ENCODE data around the gene CLSTN2.

The CLSTN2 gene

DNA sequence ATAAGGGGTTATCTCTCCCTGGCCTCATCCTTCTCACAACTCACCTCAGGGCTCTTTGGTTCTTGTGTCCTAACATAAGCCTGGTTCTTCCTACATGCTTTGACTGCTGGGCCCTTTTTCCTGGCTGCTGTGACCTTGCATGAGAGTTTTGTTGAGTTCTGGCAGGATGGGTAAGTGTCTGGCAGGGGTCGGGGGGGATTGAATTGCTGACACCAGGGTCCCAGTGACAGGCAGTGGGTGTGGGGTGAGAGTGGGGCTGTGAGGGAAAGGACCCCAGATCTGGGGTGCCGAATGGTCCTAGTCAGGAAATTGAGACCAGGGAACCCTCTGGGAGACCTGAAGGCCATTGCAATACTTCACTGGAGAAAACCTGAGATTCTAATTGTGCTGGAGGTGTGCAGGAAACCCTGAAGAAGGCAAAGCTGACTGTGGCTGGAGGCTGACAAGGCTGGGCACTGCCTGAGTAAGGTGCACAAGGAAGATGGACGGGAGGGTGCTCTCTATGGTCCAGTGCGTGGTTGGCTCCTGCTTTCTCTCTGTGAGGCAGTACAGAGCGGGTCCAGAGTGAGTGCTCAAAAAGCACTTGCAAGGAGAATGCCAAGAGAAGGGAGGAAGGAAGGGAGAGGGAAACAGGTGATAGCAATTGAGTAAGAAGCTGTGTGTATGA, 76.8 kb downstream of the CLSTN2 start:
- POLR2A ChIA-PET, result no interaction called here
- CTCF ChIA-PET, result no interaction called here
- no peak for TF ChIP-seq BHLHE40 (IDR thresholded peaks at IDR 0.05; ENCODE audit: borderline replicate concordance)
- no peak for TF ChIP-seq L3MBTL2 (conservative IDR thresholded peaks at IDR 0.05)
- no peak for TF ChIP-seq ARNT (IDR thresholded peaks at IDR 0.05)
- no peak for TF ChIP-seq HDGF (IDR thresholded peaks at IDR 0.05; ENCODE audit: borderline replicate concordance)
- no peak for TF ChIP-seq FOXM1 (IDR thresholded peaks at IDR 0.05; ENCODE audit: borderline replicate concordance)
- TF ChIP-seq ELF4 (IDR thresholded peaks at IDR 0.05), result no peak
- TF ChIP-seq NFRKB (IDR thresholded peaks at IDR 0.05), result no peak
- TF ChIP-seq LEF1 (IDR thresholded peaks at IDR 0.05; ENCODE audit: borderline replicate concordance), result no peak
- TF ChIP-seq, protein P1, sequence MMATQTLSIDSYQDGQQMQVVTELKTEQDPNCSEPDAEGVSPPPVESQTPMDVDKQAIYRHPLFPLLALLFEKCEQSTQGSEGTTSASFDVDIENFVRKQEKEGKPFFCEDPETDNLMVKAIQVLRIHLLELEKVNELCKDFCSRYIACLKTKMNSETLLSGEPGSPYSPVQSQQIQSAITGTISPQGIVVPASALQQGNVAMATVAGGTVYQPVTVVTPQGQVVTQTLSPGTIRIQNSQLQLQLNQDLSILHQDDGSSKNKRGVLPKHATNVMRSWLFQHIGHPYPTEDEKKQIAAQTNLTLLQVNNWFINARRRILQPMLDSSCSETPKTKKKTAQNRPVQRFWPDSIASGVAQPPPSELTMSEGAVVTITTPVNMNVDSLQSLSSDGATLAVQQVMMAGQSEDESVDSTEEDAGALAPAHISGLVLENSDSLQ (IDR thresholded peaks at IDR 0.05), result no peak
- TF ChIP-seq TARDBP (IDR thresholded peaks at IDR 0.05), result no peak
- TF ChIP-seq SP1 (IDR thresholded peaks at IDR 0.05), result no peak
- no peak for DNase-seq (ENCODE audit: extremely low spot score)

DNA sequence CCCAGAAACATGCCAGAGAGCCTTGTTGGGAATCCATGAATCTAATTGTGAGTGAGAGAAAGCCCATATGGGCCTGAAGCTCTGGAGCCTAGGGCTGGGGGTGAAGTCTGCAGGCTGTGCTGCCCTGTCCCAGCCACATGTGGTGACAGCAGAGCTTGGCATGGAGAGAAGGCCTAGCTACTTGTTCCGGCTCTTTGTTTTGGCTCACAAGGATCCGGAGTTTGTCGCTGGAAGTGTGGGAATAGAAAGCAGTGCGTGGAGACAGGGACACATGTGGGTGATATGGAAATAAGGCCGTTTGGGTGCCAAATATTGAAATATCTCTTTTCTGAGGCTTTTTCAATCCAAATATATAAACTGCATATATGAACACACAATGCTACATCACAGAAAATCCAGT, 78.2 kb downstream of the CLSTN2 start:
- CTCF ChIA-PET, result no interaction called here
- no peak for TF ChIP-seq LEF1 (IDR thresholded peaks at IDR 0.05; ENCODE audit: borderline replicate concordance)
- no peak for TF ChIP-seq ELF4 (IDR thresholded peaks at IDR 0.05)
- no peak for TF ChIP-seq L3MBTL2 (conservative IDR thresholded peaks at IDR 0.05)
- no peak for TF ChIP-seq NFRKB (IDR thresholded peaks at IDR 0.05)
- TF ChIP-seq ZNF384 (IDR thresholded peaks at IDR 0.05), result no peak
- TF ChIP-seq FOXA1 (IDR thresholded peaks at IDR 0.05), result no peak
- no peak for TF ChIP-seq FOXM1 (IDR thresholded peaks at IDR 0.05; ENCODE audit: borderline replicate concordance)
- TF ChIP-seq SUZ12 (IDR thresholded peaks at IDR 0.05), result no peak
- no peak for TF ChIP-seq HDGF (IDR thresholded peaks at IDR 0.05; ENCODE audit: borderline replicate concordance)
- no peak for TF ChIP-seq FOXK2 (IDR thresholded peaks at IDR 0.05)
- no peak for TF ChIP-seq CTBP1 (IDR thresholded peaks at IDR 0.05; ENCODE audit: borderline replicate concordance)
- no peak for TF ChIP-seq ARNT (IDR thresholded peaks at IDR 0.05)

DNA sequence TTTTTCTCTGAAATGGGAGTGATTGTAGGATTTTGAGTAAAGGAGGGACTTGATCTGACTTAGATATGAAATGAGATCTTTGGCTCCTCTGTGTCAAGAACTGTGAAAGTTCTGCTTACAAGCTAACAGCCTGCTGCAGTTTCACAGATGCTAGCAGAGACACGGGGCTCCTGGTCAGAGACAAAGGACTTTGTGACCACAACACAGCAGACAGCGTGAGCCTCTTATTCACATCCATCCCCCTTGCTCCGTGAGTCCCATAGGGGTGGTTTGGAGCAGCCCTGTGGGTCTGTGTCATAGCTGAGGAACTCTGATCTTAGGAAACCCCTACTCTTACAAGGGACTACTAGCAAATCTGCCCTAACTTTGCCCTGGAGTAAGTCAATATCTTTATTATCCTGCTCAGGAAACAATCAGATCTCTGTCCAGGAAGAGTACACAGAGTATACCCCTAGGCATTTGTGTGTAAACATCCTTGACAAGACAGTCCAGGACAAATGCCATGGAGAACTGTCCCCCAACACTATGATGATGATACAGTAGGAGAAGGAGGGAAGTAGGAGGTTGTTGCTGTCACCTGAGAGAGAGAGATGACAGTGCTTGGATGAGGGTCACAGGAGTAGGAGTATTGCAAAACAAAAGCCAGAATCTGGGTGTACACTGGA, 80.0 kb downstream of the CLSTN2 start:
- ChIA-PET POLR2A (no interaction called here), CTCF (no interaction called here)
- TF ChIP-seq L3MBTL2 (conservative IDR thresholded peaks at IDR 0.05), result no peak
- no peak for TF ChIP-seq BHLHE40 (IDR thresholded peaks at IDR 0.05; ENCODE audit: borderline replicate concordance)
- no peak for DNase-seq (ENCODE audit: extremely low spot score)

More for the DNA sequence above, 78.2 kb downstream of the CLSTN2 start:
- no peak for DNase-seq (ENCODE audit: extremely low spot score)
- POLR2A ChIA-PET, result no interaction called here

DNA sequence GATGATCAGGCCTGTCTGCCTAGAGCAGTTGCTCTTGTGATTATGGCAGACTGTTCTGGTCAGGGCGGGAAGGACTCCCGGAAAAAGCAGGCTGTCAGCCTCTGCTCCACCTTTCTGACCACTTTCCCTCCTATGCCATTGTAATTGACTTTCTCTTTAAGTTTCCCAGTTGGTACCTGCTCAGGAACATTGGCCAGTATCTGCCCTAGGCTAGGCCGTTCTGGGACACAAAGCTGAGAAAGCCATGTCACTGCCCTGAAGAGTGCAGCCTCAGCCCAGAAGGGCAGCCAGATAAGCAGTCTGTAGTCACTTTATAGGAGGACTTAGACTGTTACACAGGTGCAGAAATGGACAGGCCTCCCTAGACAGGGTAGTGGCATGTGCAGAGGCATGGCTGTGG, 80.8 kb downstream of the CLSTN2 start:
- TF ChIP-seq TARDBP (IDR thresholded peaks at IDR 0.05) (no peak), LEF1 (IDR thresholded peaks at IDR 0.05; ENCODE audit: borderline replicate concordance) (no peak), FOXA1 (IDR thresholded peaks at IDR 0.05) (no peak), NFRKB (IDR thresholded peaks at IDR 0.05) (no peak), ARNT (IDR thresholded peaks at IDR 0.05) (no peak), FOXM1 (IDR thresholded peaks at IDR 0.05; ENCODE audit: borderline replicate concordance) (no peak), ELF4 (IDR thresholded peaks at IDR 0.05) (no peak), CTBP1 (IDR thresholded peaks at IDR 0.05; ENCODE audit: borderline replicate concordance) (no peak), HDGF (IDR thresholded peaks at IDR 0.05; ENCODE audit: borderline replicate concordance) (no peak), FOXK2 (IDR thresholded peaks at IDR 0.05) (no peak), SP1 (IDR thresholded peaks at IDR 0.05) (no peak), SUZ12 (IDR thresholded peaks at IDR 0.05) (no peak), BHLHE40 (IDR thresholded peaks at IDR 0.05; ENCODE audit: borderline replicate concordance) (no peak), L3MBTL2 (conservative IDR thresholded peaks at IDR 0.05) (no peak)
- TF ChIP-seq, protein P1 (IDR thresholded peaks at IDR 0.05), result no peak
- POLR2A ChIA-PET, result no interaction called here
- no peak for DNase-seq (ENCODE audit: extremely low spot score)
- CTCF ChIA-PET, result no interaction called here

DNA sequence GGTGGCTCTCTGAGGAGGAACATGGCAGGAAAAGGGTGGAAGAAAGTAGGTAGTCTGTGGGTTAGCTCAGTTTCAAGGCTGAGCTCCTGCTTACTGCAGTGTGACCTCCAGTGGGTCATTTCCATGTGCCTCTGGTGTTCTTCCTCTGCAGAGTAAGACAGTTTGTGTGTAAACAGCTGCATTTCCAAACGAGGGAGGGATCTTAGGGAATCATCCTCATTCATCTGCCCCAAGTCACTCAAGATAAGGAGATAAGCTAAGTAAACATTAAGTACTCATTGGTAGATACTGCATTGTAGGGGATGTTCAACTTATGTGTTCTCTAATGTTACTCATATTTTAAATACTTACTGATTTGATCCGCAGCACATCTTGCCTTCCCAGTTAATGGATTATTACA, 83.6 kb downstream of the CLSTN2 start:
- ChIA-PET CTCF (interaction anchor here (0.6 kb wide), 1 partner anchor 448 kb away, joined by 3 read pairs; no protein-coding TSS in a partner anchor), POLR2A (no interaction called here)
- TF ChIP-seq HDGF (IDR thresholded peaks at IDR 0.05; ENCODE audit: borderline replicate concordance), result no peak
- no peak for TF ChIP-seq LEF1 (IDR thresholded peaks at IDR 0.05; ENCODE audit: borderline replicate concordance)
- no peak for DNase-seq (ENCODE audit: extremely low spot score)

DNA sequence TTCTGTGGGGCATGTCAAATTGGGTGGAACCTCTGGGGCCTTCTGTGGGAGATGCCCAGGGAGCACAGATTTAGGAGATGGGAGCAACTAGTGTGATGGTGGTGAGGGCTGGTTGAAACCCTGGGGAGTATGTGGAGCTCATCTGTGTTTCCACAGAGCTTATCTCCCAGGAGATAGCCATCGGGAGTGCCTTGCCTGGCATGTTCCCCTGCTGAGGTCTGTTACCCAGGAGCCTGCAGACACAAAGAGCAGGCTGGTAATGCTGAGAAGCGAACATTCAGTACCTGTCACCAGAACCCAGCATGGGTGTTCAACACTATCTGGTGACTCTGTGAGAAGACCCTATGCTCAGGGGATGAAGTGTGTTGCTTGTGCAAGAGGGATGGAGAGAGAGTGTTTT, 85.0 kb downstream of the CLSTN2 start:
- CTCF ChIA-PET, result no interaction called here
- no peak for DNase-seq (ENCODE audit: extremely low spot score)
- POLR2A ChIA-PET, result no interaction called here
- TF ChIP-seq ZNF384 (IDR thresholded peaks at IDR 0.05) (no peak), ARNT (IDR thresholded peaks at IDR 0.05) (no peak), FOXA1 (IDR thresholded peaks at IDR 0.05) (no peak), SP1 (IDR thresholded peaks at IDR 0.05) (no peak), FOXK2 (IDR thresholded peaks at IDR 0.05) (no peak), LEF1 (IDR thresholded peaks at IDR 0.05; ENCODE audit: borderline replicate concordance) (no peak), FOXM1 (IDR thresholded peaks at IDR 0.05; ENCODE audit: borderline replicate concordance) (no peak), NFRKB (IDR thresholded peaks at IDR 0.05) (no peak), CTBP1 (IDR thresholded peaks at IDR 0.05; ENCODE audit: borderline replicate concordance) (no peak), ELF4 (IDR thresholded peaks at IDR 0.05) (no peak), SUZ12 (IDR thresholded peaks at IDR 0.05) (no peak), HDGF (IDR thresholded peaks at IDR 0.05; ENCODE audit: borderline replicate concordance) (no peak)
- TF ChIP-seq, protein P1 (IDR thresholded peaks at IDR 0.05), result no peak

All from HEK293T (cell line).